ENCODE data around the gene RERE. TPM values are rescaled to one million over a fixed set of nuclear protein-coding genes. Genes with fewer than 3 reads are reported as not detected.

RERE gene
- total RNA-seq, 1 experiment from 2014 or later: 13.1 TPM

DNA sequence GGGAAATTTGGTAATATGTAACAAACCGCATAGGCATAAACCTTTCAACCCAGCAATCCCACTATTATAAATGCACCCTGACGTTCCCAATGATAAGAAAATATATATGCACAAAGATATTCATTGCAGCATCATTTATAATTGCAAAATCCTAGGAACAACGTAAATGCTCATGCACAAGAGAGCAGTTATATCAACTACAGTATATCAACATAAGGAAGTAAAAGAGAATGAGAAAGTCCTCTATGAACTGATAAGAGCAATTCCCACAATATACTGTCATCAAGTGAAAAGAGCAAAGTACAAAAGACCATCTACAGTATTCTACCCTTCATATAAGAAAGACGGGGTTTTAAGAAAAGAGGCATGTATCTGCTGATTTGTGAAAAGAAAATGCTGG, 269.6 kb downstream of the RERE start:
- DNase-seq (ENCODE audit: low read depth): no peak

DNA sequence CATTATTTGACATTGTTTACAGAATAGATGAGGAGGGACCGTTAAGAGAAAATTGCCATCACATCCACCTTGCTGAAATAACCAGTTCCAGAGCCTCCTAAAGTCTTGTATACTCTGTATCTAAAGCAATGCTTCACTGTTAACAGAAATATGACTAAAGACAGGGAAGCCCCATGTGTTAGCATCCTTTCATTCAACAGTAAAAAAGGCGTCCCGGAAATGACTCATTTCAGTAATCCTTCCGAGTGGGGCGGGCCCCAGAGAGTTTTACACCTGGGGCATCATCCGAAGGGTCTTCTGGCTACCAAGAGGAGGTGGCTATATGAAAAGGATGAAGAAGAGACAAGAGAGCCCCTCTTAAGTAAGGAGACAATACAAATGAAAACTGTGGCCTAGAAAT, 272.4 kb downstream of the RERE start:
- no peak for DNase-seq (ENCODE audit: low read depth)

DNA sequence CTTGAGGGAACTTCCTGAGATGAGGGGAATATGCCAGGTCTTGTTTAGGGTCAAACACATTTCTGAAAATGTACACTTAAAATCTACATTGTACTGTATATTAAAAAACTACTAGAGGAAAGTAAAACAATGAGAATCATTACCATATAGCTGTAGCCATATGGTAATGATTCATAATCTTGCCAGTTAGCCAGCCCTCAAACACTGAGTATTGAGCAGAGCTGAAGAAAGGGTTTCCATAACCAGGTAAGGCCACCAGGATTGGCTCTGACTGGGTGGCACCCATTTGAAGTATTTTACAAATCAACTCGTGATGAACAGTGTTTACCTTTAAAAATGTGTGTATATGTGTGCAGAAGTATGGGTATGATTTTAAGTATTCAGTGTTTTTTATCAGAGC, 272.8 kb downstream of the RERE start:
- no peak for DNase-seq (ENCODE audit: low read depth)

DNA sequence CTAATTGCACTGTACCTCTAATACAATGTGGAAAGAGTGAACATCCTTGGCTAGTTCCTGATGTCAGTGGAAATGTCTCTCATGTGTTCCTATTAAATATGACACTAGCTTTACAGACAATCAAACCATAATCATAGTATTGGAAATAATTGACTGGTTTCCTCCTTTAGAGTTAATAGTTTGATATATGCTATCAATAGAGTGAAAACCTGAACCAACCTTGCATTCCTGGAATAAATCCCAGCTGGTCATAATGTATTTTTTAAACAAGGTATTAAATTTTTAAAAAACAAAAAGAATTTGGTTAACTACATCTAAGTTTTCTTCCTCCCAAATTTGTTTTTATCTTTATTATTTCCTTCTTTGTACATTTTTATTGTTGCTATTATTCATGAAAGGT, 273.5 kb downstream of the RERE start:
- no peak for DNase-seq (ENCODE audit: low read depth)

DNA sequence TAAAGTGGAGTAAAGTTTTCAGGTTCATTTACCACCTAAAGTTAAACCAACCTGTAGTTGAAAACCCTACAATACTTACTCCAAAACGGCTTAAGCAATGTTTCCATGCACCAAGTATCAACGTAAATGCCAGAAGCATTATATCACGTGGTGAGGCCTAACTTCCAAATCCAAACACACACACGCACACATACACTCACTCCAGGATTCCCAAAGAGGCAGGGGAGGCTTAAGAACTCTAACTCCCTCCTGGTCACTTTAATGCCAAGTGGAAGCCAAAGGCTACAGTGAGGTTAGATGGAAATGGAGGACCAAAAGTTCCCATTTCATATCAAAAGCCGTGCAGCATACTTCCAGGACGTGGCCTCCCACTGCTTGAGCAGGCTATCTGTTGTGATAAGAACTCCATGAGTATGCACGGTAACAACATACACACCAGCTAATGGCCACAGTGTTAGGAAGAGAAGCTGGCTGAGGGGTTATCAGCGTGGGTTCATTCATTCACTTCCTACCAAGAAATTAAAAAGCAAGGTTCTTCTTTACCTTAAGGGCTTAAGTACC, 275.4 kb downstream of the RERE start:
- no peak for DNase-seq (ENCODE audit: low read depth)

DNA sequence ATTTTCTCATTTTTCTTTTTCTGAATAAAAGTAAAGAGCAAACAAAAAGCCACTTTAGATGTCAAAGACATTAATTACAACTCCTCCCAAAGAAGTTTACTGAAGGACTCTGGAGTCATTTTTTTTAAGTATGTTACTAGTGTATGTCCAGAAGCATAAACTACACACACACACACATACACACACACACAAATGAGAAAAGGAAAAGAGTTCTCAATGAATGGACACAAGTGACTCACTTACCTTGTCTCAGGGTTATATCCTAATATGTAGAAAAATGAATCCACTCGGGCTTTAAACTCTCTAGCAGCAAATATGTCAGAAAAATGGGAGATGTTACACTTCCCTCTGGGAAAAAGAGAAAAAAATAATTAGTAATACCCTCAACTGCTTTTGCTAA, 276.5 kb downstream of the RERE start:
- peak; percentile 20 for DNase-seq (ENCODE audit: low read depth)

DNA sequence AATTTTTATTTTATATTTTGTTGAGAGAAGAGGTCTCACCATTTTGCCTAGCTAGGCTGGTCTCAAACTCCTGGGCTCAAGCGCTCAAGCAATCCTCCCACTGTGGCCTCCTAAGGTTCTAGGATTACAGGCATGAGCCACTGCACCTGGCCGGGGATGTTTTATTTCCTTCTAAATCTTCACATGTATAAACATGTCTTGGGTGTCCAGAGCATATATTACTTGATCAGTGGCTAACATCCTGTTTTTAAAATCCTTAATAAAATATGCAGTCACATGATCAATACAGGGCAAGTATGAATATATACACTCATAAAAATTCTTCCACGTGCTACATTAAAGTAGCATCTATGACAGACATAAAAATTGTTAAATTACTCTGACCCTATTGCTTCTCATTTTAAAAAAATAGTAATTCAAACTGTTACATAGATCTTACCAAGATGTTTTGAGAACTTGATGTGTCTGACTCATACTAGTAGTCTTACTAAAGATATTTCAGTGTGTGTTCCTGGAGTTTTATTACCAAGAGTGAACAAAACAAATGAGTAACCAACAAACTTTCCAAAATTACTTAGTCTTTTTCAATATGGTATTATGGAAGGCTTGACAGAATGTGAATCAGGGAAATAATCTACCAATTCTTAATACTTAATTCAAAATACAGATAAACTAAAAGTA, 277.0 kb downstream of the RERE start:
- DNase-seq (ENCODE audit: low read depth): peak; percentile 71

DNA sequence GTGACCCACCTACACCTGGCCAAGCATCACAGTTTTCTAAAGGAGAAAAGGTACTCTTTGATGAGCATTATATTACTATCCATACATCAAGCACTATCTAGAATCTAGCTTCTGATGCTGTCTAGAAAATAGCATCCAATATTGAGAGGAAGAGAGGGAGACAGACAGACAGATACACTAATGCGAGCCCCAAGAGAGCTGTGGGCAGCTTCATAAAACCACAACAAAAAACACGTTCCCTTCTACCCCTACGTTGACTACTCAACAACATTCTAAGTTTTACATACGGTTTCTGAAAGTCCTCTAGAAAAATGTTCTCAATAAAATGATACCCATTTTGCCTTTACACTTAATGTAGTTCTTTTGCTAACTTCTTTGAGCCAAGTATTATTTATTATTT, 277.8 kb downstream of the RERE start:
- no peak for DNase-seq (ENCODE audit: low read depth)

DNA sequence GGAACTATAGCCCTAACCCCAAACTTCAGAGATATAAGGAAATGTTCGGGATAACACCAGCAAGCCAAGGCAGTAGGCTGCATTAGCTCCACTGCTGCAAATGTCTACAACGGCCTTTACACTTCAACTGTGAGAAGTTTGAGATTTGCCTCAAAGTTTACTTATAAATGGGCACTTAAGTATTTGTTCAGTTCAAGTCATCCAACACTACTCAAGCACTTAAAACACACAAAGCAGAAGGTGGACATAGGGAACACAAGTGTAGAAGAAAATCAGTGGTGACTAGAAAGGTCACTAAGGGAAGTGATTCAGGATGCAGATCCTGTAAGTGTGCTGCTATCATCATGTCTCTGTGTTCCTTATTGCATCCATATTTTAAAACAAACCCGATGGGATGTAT, 278.9 kb downstream of the RERE start:
- no peak for DNase-seq (ENCODE audit: low read depth)

DNA sequence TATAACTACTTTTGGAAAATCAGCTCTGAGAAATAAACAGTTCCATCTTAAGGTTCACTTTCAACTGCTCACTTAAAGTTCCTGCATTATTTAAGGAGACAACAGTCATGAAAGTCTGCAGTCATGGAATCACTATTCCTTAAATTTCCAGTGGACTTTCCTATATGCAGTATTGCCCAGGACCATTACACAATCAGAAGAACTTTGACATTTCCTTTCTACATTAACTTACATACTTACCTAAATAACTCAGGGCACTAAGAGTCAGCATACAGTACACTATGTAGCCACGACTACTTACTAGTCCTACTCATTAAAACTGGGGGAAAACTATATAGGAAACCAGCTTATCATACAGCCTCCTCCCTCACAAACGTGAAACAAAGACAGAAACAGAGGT, 279.4 kb downstream of the RERE start:
- DNase-seq (ENCODE audit: low read depth): no peak

DNA sequence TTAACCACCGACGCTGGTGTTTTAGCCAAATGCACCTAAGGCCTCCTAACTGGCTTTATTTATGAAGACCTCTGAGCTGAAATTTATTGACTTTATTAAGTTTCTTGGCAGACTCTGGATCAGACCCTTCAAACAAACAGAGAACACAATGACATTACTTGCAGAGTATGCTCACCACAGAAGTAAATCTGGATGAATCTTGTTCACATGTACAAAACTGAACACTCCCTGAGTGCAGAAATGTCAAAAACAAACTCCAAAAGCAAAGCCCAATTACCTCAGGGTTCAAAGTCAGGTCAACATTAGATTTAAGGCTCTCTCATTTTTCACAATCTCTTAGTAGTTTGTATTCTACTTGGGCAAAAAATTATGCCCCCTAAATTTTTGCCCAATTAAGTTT, 280.9 kb downstream of the RERE start:
- DNase-seq (ENCODE audit: low read depth): no peak

DNA sequence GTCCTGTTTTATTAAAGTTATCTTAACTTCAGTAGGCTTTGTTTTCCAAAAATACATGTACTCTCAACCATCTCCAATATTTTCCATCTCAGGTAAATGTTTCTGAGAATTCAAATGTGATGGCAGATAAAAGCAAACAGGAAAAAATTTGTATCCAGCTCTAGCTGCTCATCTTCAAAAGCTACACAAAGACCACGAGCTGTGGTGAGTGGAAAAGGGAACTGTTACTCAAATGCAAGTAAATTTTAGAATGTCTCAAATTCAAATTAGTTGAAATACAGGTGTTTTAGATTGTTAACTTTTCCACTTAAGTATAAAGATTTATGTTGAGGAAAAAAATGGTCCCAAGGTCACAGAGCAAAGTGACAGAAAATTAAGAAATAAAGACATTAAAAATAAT, 283.5 kb downstream of the RERE start:
- DNase-seq (ENCODE audit: low read depth): no peak

DNA sequence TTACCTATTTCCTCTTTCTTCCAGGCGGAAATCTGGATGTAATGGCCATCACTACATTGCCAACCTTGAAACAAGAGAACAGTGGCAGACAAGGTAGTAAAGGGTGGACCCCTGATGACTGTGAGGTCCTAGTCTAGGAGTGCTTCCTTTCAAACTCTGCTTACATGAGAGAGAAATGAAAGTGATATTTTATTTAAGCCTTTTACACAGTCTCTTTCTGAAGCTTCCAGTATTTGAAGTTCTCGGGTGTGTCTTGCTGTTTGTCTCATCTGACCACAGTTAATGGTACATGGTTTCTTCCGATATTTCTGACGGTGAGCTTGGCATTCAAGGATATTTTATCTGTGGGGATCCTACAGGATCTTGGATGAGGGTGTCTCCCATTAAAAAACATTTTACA, 284.3 kb downstream of the RERE start:
- no peak for DNase-seq (ENCODE audit: low read depth)

DNA sequence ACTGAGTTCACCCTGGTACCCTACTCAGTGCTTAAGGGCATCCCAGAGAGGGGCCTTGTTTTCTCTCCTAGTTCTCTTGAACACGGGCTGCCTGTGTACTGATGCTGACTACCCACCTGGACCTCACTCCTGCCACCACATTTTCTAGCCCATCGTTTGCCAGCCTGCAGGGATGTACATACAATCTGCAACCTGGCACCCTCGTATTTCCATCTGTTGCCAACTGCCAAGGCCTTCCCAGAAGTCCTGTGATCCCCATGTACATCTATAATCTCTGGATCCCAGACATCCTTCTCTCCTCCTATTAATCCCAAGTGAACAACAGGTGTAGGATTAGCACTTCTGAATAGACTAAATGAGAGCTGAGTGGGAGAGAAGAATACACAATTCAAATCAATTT, 287.5 kb downstream of the RERE start:
- no peak for DNase-seq (ENCODE audit: low read depth)

DNA sequence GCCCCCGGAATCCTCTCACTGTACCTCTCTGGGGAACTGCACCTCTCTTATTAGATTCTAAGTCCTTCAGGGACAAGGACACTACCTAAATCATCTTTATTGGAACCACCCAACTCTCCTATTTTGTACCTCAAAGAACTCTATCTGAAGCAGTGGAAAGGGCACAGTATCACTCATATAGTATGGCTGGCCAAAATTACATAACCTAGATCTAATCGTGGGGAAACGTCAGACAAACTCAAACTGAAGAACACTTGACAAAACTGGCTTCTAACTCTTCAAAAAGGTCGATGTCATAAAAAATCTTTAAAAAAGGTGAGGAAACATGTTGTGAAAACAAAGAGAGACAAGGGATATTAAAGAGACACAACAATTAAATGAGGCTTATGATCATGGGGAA, 289.5 kb downstream of the RERE start:
- no peak for DNase-seq (ENCODE audit: low read depth)

DNA sequence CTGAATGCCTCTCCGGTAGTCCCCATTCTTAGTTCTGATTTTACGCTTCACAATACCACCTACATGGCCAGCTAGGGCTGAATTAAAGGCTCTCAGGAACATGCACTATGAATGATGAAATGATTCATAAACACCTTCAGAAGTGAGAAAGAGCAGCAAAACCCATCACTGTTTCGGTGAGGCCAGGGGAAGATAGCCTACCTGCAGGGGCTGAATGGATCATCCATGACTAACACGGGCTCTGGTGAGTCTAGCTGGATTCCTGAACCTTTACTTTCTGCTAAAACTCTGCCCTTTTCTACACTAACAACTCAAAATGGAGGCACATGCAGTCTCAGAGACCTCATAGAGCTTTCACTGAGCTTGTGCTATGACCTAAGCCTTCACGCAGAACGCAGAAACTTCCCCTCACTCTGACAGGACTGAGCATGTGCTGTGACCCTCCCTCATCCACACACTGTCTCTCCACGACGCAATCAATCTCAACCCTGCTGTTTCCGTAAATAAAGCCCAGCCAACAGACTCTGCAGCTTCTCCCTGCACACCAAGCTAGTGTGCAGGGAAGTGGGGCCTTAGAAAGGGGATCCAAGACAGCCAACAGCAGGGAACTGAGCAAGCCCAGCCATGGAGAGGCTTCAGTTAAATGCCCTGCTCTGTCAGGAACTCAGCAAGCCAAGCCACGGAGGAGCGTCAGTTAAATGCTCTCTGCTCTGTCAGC, 291.7 kb downstream of the RERE start:
- peak; percentile 93 for DNase-seq (ENCODE audit: low read depth)

DNA sequence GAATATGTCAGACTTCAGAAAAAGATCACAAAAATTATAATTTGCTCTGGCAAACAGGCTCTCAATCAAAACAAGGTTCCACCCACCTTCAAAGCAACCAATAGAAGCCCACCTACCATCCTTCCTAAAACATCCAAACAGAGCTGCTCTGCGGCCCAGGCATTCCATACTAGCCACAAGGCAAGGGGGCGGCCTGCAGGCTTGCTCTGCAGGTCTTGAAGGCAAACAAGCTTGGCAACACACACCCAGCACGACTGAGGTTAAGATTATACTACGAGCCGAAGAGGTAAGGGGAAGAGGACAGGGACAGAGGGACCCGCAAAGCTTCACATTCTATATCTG, 292.3 kb downstream of the RERE start:
- peak; percentile 36 for DNase-seq (ENCODE audit: low read depth)

DNA sequence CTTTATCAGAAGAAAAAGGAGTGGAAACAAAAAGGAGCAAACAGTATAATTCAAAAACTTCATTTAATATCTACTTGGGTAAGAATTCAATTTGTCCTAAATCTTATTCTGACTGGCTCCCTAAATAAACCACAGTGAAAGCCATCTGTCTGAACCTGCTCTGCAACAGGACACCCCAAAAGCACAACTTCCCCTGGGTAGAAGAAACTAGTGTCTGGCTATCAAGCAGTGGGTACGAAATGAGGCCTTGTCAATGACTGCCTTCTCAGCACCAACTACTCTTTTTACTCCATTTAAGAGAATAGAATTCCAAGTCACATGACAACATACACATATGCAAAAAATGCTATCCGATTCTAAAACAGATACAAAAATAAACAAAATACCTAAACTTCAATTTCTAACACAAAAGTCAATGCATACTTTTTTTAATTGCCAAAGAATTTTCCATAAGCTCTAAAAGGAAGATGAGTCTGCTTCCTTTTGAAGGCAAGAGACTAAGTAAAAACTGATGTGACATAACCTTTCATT, 292.7 kb downstream of the RERE start:
- DNase-seq (ENCODE audit: low read depth): no peak

DNA sequence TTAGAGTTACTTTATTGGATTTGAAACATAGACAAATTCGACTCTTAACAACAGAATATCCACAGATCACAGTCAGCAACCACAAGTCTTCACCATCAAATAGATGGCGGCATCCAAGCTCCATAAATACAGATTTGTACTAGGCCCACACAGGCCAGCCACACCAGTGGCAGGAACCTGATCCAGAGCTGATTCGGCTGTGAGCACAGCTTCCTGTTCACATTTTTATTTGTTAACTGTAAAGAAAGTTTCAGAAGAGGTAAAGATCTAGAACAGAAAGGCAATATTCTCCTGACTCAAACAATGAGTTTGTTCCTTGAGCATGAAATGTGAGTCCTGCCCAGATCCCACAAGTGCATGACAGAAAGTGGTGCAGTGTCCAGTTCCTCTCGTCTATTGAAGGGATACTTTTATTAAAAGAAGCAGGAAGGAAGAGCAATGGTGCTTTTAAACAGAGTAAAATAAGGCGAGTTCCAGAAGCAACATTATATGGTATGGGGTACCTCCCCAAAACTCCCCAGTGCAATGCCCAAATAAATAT, 293.7 kb downstream of the RERE start:
- DNase-seq (ENCODE audit: low read depth): no peak

DNA sequence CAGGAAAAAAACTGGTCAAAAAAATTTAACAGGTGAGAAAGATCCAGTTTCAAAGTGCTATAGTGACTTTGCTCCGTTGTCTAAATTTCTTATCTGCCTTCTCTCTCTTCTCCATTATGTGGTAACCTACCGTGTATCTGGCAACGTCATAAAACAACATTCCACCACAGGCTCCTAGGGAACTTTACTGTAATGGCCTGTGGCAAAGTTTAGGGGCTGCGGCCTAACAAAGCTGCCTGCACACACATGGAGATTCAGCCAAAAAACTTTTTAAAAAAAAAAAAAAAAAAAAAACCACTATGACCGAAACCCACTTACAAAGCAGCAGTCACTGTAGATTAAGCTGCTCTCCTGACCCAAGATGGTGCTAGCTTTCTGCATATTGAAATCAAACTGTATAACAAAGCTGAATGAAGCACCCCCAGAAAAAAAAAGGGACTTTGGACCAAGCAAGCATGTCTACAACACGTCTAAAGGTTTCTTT, 296.9 kb downstream of the RERE start:
- DNase-seq (ENCODE audit: low read depth): peak; percentile 54

DNA sequence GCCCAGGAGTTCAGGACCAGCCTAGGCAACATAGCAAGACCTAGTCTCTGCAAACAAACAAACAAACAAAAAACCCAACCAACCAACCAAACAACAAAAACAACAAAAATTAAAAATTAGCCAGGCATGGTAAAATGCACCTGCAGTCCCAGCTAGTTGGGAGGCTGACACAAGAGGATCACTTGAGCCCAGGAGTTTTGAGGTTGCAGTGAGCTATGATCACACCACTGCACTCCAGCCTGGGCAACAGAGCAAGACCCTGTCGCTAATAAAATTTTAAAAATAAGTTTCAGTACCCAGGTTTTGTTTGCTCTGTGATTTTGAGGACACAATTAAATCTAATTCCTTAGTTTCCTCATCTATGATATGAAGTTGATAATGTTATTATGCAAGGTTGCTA, 298.3 kb downstream of the RERE start:
- DNase-seq (ENCODE audit: low read depth): no peak

DNA sequence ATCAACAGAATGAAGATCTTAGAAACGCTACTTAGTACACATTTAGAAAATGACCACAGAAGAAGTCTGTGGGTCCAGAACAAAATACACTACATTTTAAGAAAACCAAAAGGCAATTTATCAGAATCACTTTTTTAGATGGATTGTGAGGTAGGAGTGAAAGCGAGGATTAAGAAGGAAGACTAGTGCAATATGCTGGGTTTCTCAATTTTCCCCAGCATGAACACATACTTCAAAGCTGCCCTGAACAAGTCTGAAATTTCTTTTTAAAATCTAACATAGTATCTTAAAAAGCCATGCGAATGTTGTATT, 299.0 kb downstream of the RERE start:
- DNase-seq (ENCODE audit: low read depth): no peak

All from M059J (cell line).